AG20443 (cell line): ENCODE measurements around the gene TM4SF20.
A peak's percentile ranks its signal among the peaks of the same experiment; 100 is the strongest.

Source experiments
- DNase-seq: peaks from one replicate; pipeline ENCODE4 v3.0.0; 2012; ENCODE audit warnings: low spot score, mixed read lengths

The TM4SF20 gene, protein sequence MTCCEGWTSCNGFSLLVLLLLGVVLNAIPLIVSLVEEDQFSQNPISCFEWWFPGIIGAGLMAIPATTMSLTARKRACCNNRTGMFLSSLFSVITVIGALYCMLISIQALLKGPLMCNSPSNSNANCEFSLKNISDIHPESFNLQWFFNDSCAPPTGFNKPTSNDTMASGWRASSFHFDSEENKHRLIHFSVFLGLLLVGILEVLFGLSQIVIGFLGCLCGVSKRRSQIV

DNA sequence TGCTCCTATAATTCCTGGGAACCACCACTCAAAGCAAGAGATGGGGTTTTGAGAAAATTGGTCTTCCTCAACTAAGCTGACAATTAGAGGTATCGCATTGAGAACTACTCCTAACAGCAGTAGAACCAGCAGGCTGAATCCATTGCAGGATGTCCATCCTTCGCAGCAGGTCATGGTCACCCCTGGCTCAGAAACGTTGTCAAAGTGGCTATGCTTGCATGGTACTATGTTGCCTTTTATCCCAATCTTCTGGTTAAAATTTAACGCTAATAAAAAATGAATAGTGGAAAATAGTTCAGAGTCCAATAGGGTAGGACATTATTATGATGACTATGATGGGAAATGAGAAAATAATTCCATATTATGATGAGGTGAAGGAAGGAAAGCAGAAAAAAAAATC is at the start of gene TM4SF20:
Gene TM4SF20 (minus strand): TSS at position 212 of the 400 bp plus-strand sequence. CDS start 38 bp downstream, at position 174.
- DNase-seq = no peak

DNA sequence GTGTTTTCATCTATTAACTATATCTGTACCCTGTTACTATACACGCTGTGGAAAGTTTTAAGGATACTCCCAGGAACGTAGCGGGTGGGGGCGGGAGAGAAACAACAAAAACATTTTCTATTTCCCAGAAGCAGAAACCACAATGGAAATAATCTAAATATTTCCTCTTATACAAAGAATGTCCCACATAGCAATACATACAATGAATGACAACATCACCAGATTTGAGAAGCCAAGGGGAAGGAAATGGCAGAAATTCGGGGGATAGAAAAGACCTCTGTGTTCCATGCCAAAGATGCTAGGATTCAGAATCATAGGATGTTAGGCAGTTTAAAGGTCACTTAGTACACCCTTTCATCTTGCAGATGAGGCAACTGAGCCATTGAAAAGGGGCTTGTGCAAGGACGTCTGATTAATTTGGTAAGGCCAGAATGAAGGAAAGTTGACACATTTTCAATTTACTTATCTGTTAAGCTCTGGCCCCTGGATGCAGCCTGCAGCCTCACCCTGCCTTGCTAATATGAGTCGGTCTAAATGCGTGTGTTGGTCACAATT is 49.7 kb upstream of the TM4SF20 start:
- no peak for DNase-seq

DNA sequence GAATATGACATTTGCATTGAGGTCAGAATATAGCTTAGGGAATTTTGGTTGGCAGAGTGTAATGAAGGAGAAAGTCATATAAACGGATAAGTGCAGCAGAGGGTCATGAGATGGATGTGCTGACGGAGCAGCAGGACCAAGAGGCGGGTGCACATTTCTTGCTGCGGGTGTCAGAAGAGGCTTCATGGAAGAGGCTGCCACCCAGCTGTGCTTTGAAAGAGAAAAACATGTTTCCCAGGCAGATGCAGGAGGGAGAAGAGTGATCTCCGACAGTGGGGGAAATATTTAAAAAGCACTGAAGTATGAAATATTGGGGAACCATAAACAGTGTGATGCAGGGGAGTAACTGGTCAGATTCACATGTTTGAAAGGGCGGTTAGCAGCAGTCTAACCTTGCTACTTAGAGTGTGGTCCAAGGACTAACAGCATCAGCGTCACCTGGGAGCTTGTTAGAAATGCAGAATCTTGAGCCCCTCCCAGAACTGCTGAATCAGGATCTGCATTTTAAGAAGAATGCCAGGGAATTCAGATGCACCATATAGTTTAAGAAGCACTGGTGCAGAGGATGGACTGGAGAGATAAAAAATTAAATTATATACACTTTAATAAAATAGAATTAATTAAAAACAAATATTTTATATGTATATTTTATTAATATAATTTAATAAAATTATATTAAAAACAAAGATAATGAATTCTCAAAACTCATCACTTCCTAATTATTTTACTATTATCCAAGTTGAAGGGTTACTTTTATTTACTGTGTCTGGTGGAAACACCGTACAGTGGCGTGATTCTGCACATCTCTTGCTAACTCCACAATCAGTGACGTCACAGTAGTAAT is 44.8 kb upstream of the TM4SF20 start:
- no peak for DNase-seq

DNA sequence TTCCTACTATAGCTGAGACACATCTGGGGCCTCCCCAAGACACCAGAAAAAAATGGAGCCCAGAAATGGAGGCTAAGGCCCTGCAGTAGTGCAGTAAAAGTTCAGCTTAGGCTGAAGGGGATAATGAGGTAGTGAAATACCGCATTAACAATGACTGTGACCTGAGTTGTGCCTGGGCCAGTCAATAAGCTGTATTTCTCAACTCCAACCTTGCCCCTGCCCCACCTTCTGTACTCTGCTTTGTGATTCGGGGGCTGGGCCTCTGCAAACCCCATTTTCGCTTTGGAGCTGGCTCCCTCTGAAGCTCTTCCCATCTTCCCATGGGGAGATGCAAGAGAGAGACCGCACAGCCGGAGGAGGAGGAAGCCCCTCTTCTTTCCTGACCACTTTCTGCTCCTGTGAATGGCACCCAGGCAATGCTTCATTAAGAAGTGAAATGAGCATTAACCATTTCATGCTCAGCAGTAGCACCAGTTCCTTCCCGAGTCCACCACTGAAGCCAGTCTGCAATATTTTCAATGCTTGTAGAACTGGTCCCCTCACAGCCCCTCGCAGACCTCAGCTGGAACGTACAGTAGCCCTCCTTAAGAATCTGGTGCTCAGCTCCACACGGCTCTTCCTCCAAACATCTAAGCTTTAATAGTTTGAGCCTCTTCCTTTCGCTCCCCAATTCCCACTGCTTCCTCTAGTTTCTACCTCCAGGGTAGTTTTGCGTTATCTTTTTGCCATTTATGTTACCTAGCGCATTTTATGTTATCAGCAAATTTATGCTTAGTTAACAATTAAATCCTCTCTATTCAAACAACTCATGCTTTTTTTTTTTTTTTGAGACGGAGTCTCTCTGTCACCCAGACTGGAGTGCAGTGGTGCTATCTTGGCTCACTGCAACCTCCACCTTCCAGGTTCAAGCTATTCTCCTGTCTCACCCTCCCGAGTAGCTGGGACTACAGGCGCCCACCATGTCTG is 41.3 kb upstream of the TM4SF20 start:
- no peak for DNase-seq

DNA sequence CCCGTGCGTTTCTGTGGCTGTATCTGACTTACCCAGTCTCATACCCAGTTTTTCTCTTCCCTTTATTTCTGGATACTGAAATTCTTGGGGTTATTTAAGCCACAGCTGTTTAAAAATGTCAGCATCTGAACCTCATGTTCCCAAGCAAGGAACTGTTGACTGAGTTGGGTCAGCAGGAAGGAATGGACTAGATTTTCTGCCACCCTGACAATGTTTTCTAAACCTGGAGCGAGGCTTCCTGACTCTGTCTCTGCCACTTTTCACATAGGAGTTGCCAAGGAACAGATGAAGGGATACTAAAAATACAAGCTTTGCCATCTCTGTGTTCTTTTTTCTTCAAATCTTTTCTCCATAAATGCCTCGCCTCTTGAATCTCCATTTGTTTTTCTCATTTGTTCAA is 37.6 kb upstream of the TM4SF20 start:
- no peak for DNase-seq

DNA sequence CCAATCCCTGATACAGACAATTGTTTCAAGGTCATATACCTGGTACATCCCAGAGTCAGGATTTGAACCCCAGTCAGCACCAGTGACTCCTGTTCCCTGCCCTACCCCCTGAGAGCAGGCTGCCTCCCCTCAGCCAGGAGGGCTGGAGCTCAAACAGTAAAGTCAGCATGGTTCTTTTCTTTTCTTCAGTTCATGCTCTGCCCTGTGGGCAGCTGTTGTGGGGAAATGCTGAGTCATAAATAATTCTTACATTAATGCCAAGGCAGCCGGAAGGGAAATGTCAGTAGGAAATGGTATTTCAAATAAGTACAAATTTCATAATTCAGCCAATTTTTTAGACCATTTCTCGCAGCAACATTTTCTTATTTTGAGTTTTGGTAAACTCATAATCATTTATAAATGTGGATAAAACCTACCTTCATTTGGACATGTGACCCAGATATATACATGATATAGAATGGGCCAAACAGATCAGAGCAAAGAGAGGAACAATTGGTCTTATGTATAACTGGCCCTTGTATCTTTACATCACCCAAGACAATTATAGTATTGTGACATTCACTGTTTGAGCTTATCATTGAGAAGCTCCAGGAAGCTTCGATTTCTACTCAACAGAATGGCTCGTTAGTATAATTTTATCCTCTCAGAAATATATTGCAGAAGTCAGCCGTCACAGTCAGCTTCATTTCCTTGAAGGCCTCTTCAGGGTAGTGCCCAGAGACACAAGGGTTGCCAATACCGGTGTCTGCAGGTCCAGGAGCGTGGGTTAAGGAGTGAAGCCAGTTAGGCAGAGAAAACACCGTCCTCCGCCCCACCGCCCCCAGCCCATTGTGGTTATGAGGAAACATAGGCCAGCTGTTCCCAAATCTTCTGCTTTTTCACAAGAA is 36.7 kb upstream of the TM4SF20 start:
- peak; percentile 68 for DNase-seq

DNA sequence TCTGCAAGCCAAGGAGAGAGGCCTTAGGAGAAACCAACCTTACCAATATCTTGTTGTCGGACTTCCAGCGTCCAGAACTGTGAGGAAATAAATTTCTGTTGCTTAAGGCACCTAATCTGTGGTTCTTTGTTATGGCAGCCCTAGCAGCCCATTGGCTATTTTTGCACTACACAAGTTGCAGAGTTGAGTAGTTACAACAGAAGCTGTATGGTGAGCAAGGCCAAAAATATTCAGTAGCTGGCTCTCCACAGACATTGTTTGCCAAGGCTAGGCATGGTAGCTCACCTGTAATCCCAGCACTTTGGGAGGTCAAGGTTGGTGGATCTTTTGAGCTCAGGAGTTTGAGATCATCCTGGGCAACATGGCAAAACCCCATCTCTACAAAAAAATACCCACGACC is 35.7 kb upstream of the TM4SF20 start:
- DNase-seq = no peak

DNA sequence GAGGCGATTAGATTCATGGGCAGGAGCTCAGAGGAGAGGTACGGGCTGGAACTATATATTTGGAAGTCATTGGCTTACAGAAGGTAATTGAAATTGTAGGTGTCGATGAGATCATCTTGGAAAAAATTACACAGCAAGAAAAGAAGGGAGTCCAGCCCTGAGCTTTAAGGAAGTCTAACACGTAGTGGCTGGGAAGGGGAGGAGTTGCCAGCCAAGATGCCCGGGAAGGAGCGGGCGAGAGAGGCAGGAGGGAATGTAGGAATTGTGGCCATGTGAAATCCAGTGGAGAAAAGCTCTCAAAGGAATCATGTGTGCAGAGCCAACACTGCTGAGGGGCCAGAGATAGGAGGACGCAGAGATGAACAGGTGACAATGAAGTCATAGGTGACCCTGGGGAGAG is 34.3 kb upstream of the TM4SF20 start:
- no peak for DNase-seq

DNA sequence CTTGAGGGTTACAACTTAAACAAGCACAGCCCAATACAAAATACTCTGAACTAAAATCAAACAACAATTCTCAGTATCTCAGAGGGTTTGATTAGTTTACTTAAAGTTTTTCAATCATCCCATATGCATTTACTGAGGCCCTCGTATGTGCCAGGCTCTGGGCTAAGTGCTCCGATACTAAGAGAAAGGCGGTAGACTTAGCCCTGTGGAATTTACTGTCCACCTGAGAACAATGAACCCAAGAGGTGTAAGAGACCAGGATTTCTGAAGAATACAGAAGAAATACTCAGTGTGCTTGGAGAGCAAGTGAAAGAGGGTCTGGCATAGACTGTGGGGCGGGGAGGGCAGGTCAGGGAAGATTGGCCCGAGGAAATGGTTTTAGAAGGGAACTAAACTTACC is 33.8 kb upstream of the TM4SF20 start:
- no peak for DNase-seq

DNA sequence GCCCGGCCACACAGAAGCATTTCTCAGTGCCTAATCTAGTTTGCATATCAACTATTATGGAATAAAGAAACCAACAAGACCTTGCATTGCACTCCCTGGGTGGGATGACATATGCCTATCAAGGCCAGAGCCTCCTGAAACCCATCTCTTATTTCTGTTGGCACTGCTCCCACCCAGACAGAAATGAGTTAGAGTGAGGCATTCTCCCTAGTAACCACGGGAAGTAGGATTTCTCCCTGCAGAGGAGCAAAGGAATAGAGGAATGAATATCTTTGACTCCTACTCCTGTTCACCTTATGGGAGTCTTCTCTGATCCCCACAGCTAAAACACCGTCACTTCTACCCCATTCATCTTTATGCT is 32.9 kb upstream of the TM4SF20 start:
- no peak for DNase-seq

DNA sequence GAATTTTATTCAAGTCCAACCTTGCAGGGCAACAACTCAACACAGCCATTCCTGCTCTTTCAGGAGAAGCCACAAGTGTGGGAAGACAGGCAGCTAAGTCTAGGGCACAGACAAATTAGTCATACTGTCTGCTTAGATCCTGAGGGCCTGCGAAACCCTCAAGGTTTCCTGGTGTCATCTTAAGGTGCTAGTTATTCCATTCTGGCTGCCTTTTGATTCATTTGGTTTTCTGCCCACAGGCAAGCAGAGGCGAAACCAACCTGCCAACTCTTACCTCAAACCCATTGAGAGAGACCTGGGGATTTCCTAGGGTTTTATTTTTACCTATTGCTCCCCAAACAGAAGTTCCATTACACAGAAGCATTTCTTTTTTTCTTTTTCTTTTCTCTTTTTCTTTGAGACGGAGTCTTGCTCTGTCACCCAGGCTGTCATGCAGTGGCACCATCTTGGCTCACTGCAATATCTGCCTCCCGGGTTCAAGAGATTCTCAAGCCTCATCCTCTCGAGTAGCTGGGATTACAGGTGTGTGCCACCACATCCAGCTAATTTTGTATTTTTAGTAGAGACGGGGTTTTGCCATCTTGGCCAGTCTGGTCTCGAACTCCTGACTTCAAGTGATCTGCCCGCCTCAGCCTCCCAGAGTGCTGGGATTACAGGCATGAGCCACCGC is 32.3 kb upstream of the TM4SF20 start:
- DNase-seq = no peak

DNA sequence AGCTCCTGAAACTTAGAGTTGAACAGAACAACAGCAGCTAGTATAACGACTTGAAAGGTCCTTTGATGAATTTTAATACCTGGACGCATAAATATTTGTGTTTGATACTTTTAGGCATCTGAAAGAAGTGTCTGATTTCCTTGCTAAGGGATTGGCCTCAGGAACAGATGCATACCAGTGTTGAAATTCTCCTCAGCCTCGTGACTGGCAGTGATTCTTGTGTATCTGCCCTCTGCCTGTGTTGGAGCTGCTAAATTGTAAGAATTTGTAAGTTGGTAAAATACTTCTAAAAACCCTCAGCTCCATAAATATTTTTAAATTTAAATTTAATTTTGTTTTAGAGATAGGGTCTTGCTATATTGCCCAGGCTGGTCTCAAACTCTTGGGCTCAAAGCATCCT is 31.1 kb upstream of the TM4SF20 start:
- DNase-seq = no peak

DNA sequence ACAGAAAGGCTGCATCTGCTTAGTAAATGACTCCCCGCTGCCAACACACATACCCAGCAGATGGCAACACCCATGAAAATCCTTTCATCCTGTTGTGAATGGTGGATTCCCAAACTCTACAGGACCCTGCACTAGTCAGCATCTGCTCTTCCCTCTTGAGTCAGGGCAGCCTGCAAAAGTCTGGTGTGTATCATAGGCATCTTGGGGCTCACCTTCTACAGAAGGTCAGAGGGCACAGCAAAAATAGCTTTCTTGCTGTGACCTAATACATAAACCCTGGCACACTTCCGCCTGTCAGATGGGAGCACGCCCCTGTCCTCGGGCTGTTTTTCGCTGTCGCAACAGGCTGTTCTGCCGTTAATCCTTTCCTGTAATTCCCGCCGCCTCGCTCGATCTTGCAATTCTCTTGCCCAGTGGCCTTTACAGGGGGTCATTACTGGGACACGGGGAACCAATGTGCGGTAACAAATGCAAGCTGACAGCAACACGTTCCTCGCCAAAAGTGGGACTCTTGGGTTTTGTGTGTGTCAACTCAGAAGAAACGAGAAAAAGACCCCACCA is 28.6 kb upstream of the TM4SF20 start:
- no peak for DNase-seq

DNA sequence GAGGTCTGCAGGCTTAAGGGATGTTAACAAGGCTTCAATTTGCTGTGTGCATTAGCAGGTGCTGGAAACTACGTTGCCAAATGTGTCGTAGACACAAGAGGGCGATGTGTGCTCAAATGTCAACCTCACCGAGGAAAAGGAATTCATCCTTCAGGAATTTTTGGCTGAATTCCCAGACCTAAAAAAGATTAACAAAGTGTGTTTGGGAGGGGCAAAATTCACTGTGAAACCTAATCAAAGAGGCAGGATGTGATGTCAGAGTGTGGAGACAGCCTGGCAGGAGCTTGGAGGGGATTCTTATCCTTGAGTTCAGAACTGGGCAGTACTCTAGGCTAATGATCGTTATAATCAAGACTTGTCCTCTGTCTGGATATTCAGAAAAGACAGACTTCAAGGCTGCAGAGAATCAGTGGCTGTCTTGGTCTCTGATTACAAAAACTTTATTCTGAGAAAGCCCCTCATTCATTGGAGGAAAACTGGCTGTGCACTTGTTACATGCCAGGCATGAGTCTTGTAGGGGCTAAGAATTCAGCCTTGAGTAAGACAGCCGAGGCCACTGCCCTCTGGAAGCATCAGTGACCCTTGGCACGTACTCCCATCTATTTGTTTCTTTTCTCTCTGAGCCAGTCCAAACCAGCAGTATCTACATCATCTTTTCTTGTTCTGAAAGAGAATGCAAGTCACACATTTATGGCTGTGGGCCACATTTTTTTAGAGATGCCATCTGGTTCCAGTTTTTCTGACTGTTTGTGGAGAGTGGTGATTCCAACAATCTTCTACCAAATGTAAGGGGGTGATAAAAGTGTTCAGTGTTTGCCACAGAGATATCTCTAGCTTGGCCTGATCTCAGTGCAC is 27.3 kb upstream of the TM4SF20 start:
- peak; percentile 91 for DNase-seq

DNA sequence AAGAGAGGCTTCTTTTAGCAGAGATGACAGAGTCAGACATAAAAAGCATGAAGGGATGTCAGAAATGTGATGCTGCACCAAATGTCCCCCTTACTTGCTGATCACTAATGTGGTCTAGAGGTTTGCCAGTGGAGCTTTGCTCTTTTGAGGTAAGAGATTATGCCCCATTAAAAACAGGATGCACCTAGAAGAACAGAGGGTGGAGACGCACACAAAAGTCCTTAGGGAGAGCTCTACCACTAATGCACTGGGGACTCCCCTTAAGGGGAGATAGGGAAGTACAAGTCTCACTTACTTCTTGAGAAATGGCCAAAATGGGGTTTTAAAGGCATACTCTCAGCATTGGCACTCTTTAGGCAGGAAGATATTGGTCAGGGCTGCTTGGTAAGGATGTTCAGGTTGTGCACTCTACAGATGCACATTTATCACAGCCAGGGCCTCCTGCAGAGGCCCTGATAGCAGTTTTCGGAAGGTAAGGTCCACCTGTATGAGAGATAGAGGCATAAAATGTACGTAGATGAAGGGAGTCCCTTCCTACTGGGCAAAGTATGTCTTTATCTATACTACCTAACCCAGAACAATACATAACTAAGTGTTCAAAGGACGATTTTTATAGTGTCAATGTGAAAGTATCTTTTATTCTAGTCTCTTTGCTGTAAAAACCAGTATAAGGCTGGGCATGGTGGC is 25.6 kb upstream of the TM4SF20 start:
- DNase-seq = no peak

DNA sequence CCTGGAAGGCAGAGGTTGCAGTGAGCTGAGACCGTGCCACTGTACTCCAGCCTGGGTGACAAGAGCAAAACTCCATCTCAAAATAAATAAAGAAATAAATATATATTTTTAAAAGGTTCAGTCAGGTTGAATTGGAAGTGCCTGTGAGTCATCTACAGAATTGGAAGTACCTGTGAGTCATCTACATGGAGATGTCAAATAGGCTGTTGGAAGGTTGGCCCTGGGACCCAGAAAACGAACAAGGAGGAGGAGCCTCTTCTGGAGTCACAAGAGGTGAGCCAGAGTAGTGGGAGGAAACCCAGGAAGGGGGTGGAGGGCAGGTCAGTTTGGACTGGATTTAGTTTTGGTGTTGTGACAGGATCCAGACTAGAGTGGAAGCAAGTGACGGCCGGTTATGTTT is 23.9 kb upstream of the TM4SF20 start:
- DNase-seq = no peak

DNA sequence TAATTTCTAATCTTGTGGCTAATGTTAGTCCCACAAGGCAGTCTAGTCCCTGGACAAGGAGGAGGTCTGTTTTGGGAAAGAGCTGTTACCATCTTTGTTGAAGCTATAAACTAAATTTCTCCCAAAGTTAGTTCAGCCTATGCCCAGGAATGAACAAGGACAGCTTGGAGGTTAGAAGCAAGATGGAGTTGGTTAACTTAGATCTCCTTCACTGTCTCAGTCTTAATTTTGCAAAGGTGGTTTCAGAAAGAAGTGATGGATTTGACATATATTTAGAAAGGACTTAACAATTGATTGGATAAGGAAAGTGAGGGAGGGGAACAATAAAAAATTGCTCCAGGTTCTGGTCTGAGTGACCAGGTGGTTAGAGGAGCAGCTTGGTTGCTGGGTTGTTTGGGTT is 23.2 kb upstream of the TM4SF20 start:
- no peak for DNase-seq

DNA sequence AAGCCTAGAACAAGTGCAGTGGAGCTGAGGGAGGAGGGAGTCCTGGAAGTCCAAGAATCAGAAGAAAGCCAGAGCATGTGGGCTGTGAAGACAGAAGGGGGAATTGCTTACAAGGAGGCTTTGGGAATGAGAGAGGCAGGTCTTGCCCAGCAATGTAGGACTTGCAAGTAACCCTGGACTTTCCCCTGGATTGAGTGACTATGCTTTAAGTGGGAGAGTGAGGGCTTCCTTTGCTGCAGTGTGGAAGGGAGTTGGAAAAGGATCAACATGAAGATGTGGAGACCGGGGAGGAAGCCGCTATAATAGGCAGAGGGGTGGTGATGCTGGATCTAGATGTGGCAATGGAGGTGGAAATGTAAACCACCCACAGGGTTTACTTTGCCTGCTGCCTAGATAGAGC is 22.4 kb upstream of the TM4SF20 start:
- DNase-seq = no peak
